Measurements from ENCODE around the gene HTR2B. TPM values are rescaled to one million over a fixed set of nuclear protein-coding genes. Genes with fewer than 3 reads are reported as not detected.

Gene HTR2B
- total RNA-seq, 1 donor, result 17.4 TPM

- no peak overlapping the region for H3K4me3 ChIP-seq (ENCODE audit: low read depth, low read length)
- TF ChIP-seq, protein P1, sequence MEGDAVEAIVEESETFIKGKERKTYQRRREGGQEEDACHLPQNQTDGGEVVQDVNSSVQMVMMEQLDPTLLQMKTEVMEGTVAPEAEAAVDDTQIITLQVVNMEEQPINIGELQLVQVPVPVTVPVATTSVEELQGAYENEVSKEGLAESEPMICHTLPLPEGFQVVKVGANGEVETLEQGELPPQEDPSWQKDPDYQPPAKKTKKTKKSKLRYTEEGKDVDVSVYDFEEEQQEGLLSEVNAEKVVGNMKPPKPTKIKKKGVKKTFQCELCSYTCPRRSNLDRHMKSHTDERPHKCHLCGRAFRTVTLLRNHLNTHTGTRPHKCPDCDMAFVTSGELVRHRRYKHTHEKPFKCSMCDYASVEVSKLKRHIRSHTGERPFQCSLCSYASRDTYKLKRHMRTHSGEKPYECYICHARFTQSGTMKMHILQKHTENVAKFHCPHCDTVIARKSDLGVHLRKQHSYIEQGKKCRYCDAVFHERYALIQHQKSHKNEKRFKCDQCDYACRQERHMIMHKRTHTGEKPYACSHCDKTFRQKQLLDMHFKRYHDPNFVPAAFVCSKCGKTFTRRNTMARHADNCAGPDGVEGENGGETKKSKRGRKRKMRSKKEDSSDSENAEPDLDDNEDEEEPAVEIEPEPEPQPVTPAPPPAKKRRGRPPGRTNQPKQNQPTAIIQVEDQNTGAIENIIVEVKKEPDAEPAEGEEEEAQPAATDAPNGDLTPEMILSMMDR (IDR thresholded peaks at IDR 0.05; ENCODE audit: insufficient read depth, low read length), result no peak
- DNase-seq (ENCODE audit: low read depth), result no peak
Observed at GRCh38 chr2:231099918-231100317, 24.9 kb downstream of the HTR2B start.

DNA sequence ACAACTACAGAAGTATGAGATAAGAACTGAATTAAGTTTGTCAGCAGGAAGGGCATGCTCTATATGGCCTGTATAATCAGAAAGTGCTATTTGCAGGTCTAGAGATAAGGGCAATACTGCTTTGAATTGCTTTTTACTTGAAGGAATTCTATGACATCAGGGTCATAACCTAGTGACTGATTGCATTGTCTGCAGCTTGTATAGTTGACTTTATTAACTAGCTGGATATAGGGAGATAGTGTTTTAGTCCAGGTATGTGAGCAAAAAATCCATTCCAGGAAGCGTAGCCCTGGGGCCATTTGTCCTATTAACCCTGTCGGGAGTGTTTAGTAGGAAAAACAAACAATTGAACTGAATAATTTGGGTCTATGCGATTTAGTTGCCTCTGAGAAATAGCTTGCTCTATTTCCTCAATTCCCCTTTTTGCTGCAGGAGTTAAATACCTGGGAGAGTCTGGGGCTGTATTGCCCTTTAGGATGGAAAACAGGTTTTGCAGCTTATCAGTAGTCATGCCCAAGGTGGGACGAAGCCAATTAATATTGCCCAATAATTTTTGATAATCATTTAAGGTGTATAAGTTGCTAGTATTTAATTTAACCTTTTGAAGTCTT, 30.0 kb downstream of the HTR2B start:
- TF ChIP-seq, protein P1 (IDR thresholded peaks at IDR 0.05; ENCODE audit: insufficient read depth, low read length), result no peak
- H3K4me3 ChIP-seq (ENCODE audit: low read depth, low read length), result no peak overlapping the region
- DNase-seq (ENCODE audit: low read depth), result no peak

DNA sequence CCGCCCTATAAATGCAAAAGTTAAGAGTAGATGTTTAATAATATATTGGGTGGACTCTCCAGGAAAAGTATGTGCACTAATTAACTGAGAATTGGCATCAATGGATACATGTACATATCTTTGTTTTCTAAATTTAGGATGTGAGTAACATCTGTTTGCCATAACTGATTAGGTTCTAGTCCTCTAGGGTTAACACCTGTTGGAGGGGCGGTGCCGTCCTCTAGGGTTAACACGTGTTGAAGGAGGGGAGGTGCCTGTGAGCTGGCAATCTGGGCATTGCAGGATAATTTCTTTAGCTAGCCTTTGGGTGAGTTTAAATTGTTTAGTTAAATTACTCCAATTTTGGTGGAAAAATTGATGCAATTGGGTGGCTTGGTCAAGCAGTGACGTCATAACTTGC, 30.9 kb downstream of the HTR2B start:
- TF ChIP-seq, protein P1 (IDR thresholded peaks at IDR 0.05; ENCODE audit: insufficient read depth, low read length), result no peak
- no peak overlapping the region for H3K4me3 ChIP-seq (ENCODE audit: low read depth, low read length)
- no peak for DNase-seq (ENCODE audit: low read depth)

- DNase-seq (ENCODE audit: low read depth), result no peak
- H3K4me3 ChIP-seq (ENCODE audit: low read depth, low read length), result no peak overlapping the region
- TF ChIP-seq, protein P1 (IDR thresholded peaks at IDR 0.05; ENCODE audit: insufficient read depth, low read length), result no peak
Observed at GRCh38 chr2:231088754-231089153, 36.1 kb downstream of the HTR2B start.

GRCh38 chr2:231084565-231084964, 40.3 kb downstream of the HTR2B start:
- H3K4me3 ChIP-seq (ENCODE audit: low read depth, low read length), result no peak overlapping the region
- no peak for DNase-seq (ENCODE audit: low read depth)
- TF ChIP-seq, protein P1 (IDR thresholded peaks at IDR 0.05; ENCODE audit: insufficient read depth, low read length), result no peak

DNA sequence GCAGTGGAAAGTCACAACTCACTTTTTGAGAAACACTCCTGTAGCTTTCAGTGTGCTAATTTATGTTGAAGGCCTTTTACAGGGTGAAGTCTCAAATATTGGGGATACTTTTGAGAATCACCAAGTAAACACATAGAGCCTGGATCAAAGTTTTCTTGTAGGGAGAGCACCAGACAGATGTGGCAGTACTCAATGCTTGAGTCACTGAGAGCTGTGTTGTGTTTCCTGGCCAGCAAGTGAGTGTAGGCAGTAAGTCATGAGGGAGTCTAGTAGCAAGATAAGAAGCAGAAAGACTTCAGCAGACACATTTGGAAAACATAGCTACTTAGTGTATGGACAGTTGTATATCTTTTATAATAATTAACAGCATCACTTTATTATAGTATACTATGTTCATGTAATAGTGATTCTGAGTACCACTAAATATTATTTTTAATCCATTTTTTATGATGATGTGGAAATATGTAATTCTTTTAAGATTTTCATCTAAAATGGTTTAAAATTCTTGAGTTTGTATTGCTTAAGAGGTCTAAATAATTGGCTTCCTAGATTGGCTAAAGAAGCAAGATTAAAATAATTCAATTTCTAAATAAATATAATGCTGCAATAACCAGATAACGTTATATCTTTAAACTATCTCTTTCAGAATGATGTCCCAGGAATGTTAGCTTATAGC, 55.3 kb downstream of the HTR2B start:
- no peak overlapping the region for H3K4me3 ChIP-seq (ENCODE audit: low read depth, low read length)
- TF ChIP-seq, protein P1 (IDR thresholded peaks at IDR 0.05; ENCODE audit: insufficient read depth, low read length), result no peak
- peak; percentile 78 for DNase-seq (ENCODE audit: low read depth)
